GM23248 (cell line): Measurements from ENCODE around the gene REL.

ENCODE experiments used
- EZH2 ChIP-seq: fragments of 200-600 bp; sonication (generic); IDR thresholded peaks from 2 replicates; pipeline ENCODE4 v1.6.1; 2018; ENCODE audit warnings: antibody characterized with exemption, mild to moderate bottlenecking; ENCODE audit not compliant: insufficient read depth, poor library complexity, severe bottlenecking
- EZH2phosphoT487 ChIP-seq: fragments of 200-600 bp; sonication (generic); IDR thresholded peaks from 2 replicates; pipeline ENCODE4 v1.6.1; 2018; ENCODE audit warnings: antibody characterized with exemption, moderate library complexity, mild to moderate bottlenecking, low read depth; ENCODE audit not compliant: insufficient read depth

- TF ChIP-seq EZH2phosphoT487: no peak
- no peak for TF ChIP-seq EZH2
These were observed 29.0 kb upstream of the REL start for GRCh38 chr2:60852282-60852860.
